Nephron (organoid): ENCODE measurements around the gene SHISA9.

Experiments used
- H3K27ac Mint-ChIP-seq, 3 experiments: 2 replicates each; pipeline ENCODE4 v1.8.0; 2020; ENCODE audit warnings: mixed read lengths in 3 of 3, mild to moderate bottlenecking in 2 of 3, moderate library complexity in 1 of 3
- H3K27me3 Mint-ChIP-seq: 2 replicates; pipeline ENCODE4 v1.8.0; 2021; ENCODE audit warnings: low read depth, mild to moderate bottlenecking, moderate library complexity, mixed read lengths
- H3K36me3 Mint-ChIP-seq: 2 replicates; pipeline ENCODE4 v1.8.0; 2020; ENCODE audit warnings: low read depth, mixed read lengths
- H3K4me1 Mint-ChIP-seq: 2 replicates; pipeline ENCODE4 v1.8.0; 2020; ENCODE audit warnings: mixed read lengths
- H3K4me3 Mint-ChIP-seq, 3 experiments: 2 replicates each; pipeline ENCODE4 v1.8.0; 2020; ENCODE audit warnings: mild to moderate bottlenecking in 3 of 3, mixed read lengths in 3 of 3, moderate library complexity in 2 of 3
- H3K9me3 Mint-ChIP-seq: 2 replicates; pipeline ENCODE4 v1.8.0; 2020; ENCODE audit warnings: mixed read lengths
- CTCF ChIP-seq, 3 experiments: fragments of 200-600 bp; sonication (generic); IDR thresholded peaks; one replicate each; pipeline ENCODE4 v1.5.0; 2021; ENCODE audit warnings: antibody characterized with exemption in 3 of 3; ENCODE audit not compliant: unreplicated experiment in 3 of 3

Gene SHISA9

DNA sequence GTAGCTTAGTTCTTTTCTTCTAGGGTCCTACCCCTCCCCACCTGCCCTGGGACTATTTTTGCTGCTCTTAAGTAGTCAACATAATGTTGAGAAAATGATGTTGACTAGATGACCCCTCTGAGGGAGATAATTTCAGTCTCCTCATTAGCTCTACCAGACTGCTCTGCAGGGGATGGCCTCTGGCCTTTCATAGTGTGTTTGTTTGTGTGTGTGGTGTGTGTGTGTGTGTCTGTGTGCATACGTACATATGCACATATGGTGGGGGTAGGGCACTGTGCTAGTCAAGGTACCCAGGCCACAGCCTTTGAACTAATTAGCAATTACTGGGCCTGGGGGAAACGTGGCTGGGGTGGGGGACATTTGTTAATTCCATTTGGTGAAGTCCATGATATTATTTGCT, 254.0 kb downstream of the SHISA9 start:
- no peaks in the 10 kb centered on the region for H3K36me3 Mint-ChIP-seq
- no peak overlapping the region for H3K4me3 Mint-ChIP-seq
- no peaks in the 10 kb centered on the region for H3K4me1 Mint-ChIP-seq
- H3K27ac Mint-ChIP-seq = no peak overlapping the region
- H3K27me3 Mint-ChIP-seq = no peaks in the 10 kb centered on the region
- no peak for TF ChIP-seq CTCF (IDR thresholded peaks at IDR 0.05; ENCODE audit: unreplicated experiment in 3 of 3)
- H3K9me3 Mint-ChIP-seq = no peaks in the 10 kb centered on the region

GRCh38 chr16:13155780-13156179, 254.4 kb downstream of the SHISA9 start:
- Mint-ChIP-seq H3K36me3 (no peaks in the 10 kb centered on the region), H3K27me3 (no peaks in the 10 kb centered on the region), H3K27ac (no peak overlapping the region), H3K4me3 (no peak overlapping the region), H3K9me3 (no peaks in the 10 kb centered on the region), H3K4me1 (no peaks in the 10 kb centered on the region)
- TF ChIP-seq CTCF (IDR thresholded peaks at IDR 0.05; ENCODE audit: unreplicated experiment in 3 of 3) = no peak

DNA sequence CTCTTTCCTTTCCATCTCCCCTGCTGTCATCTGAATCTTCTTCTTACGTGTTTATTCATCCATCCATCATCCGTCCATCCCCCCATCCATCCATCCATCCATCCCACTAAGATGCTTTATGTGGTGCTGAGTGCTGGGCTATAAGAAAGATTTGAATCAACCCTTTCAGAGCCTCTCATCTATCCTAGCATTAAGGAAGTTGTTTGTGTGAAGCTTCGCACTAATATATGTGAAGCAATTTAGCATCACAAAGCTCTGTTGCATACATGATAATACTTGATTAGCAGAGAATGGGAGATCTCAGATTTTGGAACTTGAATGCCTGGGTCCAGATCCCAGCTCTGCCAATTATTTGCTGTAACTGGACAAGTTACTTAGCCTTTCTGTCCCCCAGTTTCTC, 255.7 kb downstream of the SHISA9 start:
- no peaks in the 10 kb centered on the region for H3K4me1 Mint-ChIP-seq
- peaks cover 3% of the 10 kb centered on the region for H3K27me3 Mint-ChIP-seq
- no peak overlapping the region for H3K4me3 Mint-ChIP-seq
- no peak overlapping the region for H3K27ac Mint-ChIP-seq
- no peaks in the 10 kb centered on the region for H3K9me3 Mint-ChIP-seq
- no peaks in the 10 kb centered on the region for H3K36me3 Mint-ChIP-seq
- TF ChIP-seq CTCF (IDR thresholded peaks at IDR 0.05; ENCODE audit: unreplicated experiment in 3 of 3) = no peak

DNA sequence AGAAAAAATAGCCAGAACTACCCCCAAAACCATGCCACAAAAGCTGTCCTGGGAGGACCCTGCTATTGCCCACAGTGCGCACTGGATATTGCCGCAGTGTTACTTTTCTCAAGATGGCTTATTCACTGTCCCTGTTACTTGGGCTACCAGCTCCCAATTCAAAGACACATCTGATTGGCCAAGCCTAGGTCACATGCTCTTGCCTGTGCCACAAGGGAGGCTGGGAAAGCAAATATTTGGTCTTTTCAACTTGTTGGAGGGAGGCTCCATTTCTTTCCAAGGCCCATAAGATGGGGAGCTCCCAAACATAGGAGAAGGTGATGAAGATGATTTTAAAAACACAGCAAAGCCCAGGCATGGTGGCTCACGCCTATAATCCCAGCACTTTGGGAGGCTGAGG, 257.0 kb downstream of the SHISA9 start:
- Mint-ChIP-seq H3K27me3 (peaks cover 3% of the 10 kb centered on the region), H3K27ac (no peak overlapping the region), H3K36me3 (no peaks in the 10 kb centered on the region), H3K4me3 (no peak overlapping the region), H3K4me1 (no peaks in the 10 kb centered on the region), H3K9me3 (no peaks in the 10 kb centered on the region)
- no peak for TF ChIP-seq CTCF (IDR thresholded peaks at IDR 0.05; ENCODE audit: unreplicated experiment in 3 of 3)

- no peak overlapping the region for H3K27ac Mint-ChIP-seq
- peaks cover 3% of the 10 kb centered on the region for H3K27me3 Mint-ChIP-seq
- H3K4me1 Mint-ChIP-seq = no peaks in the 10 kb centered on the region
Observed at GRCh38 chr16:13165024-13165423, 263.6 kb downstream of the SHISA9 start.

More at GRCh38 chr16:13165024-13165423, 263.6 kb downstream of the SHISA9 start:
- Mint-ChIP-seq H3K4me3 (no peak overlapping the region), H3K9me3 (peaks cover 15% of the 10 kb centered on the region), H3K36me3 (no peaks in the 10 kb centered on the region)
- TF ChIP-seq CTCF (IDR thresholded peaks at IDR 0.05; ENCODE audit: unreplicated experiment in 3 of 3) = no peak
